NCI-H510A (cell line): ENCODE data around the gene SPATA31A3.
"Not testable (repeated sequence)": the region's sequence is repeated elsewhere in the genome, so short reads cannot be mapped to it uniquely, and the experiment has no call there.

Experiments
- DNase-seq: peaks from one replicate; lab custom pipeline; 2025; lab: John Stamatoyannopoulos, UW

The SPATA31A3 gene

DNA sequence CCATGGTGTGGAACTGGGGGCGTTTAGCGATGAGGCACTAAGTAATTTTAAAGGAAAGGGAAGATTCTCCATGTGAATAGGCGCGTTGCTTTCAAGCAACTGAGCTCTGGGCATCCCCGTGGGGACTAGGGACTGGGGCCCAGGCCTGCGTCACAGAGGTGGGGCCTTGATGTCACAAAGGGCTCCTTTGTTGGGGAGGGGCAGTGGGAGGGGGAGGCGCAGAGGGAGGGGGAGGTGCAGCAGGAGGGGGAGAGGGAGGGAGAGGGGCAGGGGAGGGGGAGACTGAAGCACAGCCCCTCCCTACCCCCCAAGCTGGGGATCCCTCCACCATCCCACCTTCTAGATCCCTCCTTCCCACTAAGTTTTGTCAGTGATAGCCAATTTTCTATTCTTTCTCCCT, at the start of gene SPATA31A3:
SPATA31A3 (minus strand) TSS at position 101 of the 400 bp plus-strand sequence; CDS start at position 72, 29 bp downstream.
- not testable (repeated sequence) for DNase-seq

- DNase-seq = not testable (repeated sequence)
Observed at GRCh38 chr9:66952576-66952975, 39.8 kb downstream of the SPATA31A3 start.

DNA sequence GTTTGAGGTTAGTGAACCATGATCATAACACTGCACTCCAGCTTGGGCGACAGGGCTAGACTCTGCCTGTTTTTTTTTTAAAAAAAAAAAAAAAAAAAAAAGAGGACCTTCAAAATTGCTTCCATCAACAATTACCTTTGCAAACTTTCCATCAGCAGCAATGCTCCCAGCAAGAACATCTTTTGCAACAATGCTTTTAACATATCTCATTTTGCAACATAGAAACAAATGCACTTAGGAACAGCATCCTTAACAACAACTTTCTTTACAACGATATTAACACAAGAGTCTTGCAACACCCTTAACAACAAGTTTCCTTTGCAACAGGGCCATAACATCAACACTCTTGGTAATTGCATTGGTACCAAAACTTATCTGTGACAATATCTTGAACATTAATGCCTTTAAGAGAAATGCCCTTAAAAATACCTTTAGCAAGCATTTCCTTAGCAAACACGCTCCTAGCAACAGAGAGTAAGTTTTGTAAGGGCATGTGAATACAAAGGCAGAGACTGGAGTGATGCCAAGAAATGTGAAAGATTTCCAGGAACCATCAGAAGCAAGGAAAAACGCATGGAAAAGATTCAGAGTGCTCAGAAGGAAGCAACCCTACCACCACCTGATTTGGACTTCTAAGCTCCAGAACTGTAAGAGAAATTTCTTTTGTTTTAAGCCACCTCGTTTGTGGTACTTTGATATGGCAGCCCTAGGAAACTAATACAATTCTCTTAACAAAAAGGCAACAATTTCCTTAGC, 49.8 kb downstream of the SPATA31A3 start:
- not testable (repeated sequence) for DNase-seq

- DNase-seq = not testable (repeated sequence)
Observed at GRCh38 chr9:66939878-66940830, 52.2 kb downstream of the SPATA31A3 start.

DNA sequence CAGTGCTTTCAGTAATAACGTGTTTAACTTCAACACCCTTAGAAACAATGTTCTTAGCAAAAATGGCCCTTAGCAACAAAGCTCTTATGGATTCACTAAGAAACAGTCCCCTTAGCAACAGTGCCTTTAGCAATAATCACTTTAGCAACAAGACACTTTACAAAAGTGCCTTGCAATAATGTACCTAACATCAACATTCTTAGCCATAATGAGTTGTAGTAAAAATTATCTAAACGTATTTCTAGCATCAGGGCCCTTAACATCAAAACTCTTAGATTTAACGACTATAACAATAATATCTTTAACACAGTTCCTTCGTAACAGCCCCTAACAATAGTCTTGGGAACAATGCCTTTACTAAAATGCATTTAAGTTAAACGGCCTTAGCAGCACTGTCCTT, 54.0 kb downstream of the SPATA31A3 start:
- not testable (repeated sequence) for DNase-seq

DNA sequence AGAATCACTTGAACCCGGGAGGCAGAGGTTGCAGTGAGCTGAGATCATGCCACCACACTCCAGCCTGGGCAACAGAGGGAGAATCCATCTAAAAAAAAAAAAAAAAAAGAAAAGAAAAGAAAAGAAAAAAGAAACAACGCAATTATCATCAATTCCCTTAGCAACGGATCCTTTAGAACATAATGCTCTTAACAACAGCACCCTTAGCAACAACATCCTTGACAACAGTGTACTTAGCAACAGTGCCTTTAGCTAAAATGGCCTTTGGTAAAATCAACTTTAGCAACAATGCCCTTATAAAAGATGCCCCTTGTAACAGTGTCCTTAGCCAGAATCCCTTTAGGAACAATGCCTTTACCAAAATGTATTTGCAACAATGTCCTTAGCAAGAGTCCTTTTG, 54.7 kb downstream of the SPATA31A3 start:
- DNase-seq = not testable (repeated sequence)
